HCT116 (cell line): ENCODE data around the gene CISD1.

Experiments
- EGR1 ChIP-seq: IDR thresholded peaks from 2 replicates; pipeline ENCODE4 v1.6.1; 2012; ENCODE audit warnings: low read depth
- TF ChIP-seq, protein P1 (sequence below): IDR thresholded peaks from 2 replicates; pipeline ENCODE4 v1.6.1; 2012

DNA sequence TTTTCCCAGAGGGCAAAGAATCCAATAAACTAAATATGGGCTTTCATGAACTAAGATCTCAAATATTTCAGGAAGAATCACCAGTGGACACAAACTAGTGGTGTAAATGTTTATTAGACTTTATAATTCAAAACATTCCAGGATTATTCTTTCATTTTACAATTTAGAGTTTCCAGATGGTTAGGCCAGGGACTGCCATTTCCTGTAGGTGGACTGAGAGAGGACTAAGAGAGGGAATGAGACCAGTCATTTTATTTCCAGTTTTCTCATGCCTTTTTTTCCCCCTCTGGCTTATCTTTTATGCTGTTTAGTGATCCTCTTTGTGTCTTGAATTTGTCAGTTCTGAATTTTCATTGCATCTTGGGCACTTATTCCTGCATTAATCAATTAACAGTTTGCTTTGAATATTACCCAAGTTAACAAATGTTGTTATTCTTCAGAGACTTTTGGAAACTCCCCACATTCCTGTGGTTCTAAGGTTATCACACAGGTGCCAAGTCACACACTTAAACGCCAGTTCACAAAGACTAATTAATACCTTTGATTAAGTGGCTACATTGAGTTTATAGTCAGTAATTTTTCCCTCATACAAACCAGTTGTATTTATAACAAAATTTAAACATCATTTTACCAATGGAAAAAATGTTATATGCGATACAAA is 12.3 kb downstream of the CISD1 start:
- TF ChIP-seq EGR1 = no peak
- TF ChIP-seq, protein P1, sequence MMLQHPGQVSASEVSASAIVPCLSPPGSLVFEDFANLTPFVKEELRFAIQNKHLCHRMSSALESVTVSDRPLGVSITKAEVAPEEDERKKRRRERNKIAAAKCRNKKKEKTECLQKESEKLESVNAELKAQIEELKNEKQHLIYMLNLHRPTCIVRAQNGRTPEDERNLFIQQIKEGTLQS = no peak
